Right kidney (tissue), 1 donor: Measurements from ENCODE around the gene ENKD1.
A peak's percentile ranks its signal among the peaks of the same experiment; 100 is the strongest.

Experiments
- DNase-seq: peaks from one replicate; pipeline ENCODE4 v3.0.0-alpha.2; 2016

Gene ENKD1

DNA sequence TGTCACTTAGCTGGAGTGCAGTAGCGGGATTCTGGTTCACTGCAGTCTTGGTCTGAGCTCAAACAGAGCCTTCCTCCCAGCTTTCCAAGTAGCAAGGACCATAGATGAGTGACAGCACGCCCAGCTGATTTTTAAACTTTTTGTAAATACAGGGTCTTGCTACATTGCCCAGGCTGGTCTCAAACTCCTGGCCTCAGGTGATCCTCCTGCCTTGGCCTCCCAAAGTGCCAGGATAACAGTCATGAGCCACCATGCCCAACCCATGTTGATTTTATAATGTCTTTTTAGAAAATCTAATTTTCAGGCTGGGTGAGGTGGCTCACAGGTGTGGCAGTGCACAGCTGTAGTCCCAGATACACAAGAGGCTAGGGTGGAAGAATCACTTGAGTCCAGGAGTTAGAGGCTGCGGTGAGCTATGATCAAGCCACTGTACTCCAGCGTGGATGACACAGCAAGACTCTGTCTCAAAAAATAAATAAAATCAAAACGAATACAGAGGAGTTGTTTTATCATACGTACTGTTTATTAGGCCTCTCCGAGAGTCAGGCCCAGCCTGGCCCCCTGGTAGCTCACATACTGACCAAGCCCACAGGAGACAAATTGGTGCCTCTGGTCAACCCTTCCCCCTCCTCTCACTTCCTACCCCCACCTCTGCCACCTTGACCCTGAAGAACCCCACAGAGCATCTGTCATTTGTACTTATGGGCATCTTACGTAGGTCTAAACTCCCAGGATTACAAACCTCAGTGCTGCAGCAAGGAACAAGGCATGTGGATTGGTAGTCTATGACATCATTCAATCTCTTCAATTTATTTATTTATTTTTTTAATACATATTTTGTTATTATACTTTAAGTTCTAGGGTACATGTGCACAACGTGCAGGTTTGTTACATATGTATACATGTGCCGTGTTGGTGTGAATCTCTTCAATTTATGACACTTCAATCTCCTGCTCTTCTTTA, 13.7 kb upstream of the ENKD1 start:
- DNase-seq = no peak

GRCh38 chr16:67678354-67679023, 11.9 kb upstream of the ENKD1 start:
- DNase-seq = no peak

DNA sequence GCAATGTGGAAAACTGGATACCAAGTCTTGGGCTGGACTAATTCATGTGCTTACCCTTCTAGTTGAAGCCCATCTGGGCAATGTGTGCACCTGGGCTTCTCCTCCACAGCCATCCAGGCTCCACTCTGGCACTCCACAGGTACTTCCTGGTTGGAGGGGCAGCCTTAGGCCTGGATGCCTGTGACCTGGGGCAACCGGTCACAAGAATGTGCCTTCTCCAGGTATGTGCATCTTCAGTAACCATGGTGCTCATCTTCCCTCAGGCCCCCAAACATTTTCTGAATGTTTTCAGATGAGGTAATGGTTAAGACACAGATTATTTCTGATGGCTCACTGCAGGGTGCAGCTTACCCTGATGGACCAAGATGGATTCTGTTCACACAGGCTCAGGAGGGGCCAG, 11.2 kb upstream of the ENKD1 start:
- DNase-seq = no peak

- DNase-seq = no peak
Measured at GRCh38 chr16:67676939-67677338, 10.4 kb upstream of the ENKD1 start.

DNA sequence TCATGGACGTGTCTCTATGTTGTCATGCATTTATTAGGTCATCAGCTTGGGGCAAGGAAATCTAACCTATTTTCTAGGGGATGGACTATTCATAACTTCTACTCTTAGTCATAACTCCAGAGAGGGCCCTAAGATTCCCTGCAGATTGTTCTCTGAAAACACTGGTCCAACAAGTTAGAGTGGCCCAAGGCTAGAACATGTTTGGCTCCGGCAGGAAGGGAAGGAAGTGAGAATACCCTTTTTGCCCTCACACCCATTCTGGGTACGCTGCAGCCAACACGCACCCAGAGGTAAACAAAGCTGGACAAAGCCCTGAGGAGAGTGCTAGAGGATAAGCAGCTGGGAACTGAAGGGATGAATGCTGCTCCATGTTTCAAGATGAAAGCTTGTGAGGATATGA, 10.0 kb upstream of the ENKD1 start:
- DNase-seq = no peak

- DNase-seq = no peak
Measured at GRCh38 chr16:67675999-67676398, 9.4 kb upstream of the ENKD1 start.

- DNase-seq = no peak
Measured at GRCh38 chr16:67675579-67675935, 9.0 kb upstream of the ENKD1 start.

GRCh38 chr16:67674851-67675578, 8.5 kb upstream of the ENKD1 start:
- no peak for DNase-seq

DNA sequence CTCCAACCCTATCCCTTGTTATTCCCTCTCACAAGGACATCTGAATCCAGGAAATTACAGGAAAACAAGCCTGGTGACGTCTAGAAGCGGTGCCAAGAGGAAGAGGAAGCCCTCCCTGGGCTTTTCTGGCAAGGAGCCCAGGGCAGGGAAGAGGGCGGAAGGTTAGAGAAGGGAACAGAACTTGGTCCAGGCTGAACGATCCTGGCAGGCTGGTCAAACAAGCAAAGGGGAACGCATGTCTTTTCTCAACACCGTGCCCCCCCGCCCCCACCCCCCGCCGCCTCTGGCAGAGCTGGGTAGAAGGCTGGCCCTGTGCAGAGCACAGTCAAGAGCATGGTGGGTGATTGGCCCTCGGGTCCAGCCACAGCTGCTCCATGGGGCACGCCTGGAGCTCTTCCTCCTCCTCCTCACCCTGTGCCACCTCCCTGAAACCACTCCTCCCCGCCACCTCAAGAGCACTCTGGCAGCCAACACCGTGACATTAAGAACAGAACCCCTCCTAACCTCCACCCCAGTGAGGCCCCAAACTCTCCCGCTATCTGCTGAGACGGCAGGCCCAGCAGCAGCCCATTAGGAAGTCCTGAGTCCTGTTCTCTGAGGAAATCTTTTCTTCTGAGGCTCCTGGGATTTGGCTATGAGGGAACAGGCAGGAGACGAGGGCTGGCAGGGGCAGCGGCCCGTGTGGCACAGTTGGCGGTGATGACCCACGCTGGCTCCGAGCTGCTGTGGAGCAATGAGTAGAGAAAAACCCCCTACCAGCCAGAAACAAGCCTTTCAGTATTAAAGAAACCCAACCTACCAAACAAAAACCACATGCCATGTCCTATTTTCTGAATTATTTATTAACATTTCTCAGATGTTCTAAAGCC, 7.4 kb upstream of the ENKD1 start:
- no peak for DNase-seq

DNA sequence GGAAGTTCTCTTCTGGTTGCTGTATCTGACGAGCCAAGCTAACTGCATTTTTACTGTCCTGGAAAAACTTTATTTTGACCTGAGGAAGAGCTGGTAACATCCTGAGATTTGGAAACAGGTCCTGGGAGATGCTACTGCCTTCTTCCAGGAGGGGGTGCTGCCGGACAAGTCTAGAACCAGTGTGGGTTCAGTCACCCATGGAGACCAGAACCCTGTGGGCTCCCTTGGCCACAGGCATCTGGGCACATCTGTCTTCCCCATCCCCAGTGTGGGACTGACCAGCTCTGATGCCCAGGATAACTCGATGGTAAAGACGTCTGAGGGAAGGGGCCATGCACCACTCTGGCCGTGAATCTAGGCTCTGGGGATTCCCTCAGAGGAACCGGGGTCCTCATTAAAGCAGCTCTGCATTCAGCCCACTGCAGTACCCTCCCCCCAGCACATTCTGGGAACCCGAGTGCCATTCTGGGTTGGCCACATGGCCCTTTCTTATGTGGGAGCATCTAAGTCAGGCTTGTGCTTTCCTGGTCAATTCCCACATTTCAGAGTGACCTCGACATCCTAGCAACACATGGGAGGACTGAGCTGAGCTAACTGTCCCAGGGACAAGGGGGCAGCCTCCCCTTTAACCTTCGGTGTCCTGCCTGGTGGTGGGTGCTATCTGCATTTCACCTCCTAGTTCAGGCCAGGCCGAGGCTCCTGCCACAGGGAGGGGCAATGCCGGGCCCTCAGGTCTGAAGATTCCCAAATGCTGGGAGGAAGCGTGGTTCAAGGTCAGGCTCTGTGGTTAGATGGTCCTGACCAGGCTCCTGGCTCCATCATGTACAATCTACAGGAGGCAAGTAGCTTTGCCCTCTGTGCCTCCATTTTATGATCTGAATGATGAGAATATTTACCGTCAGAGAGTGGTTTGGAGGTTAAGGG, 6.5 kb upstream of the ENKD1 start:
- peak; percentile 37 for DNase-seq

GRCh38 chr16:67672306-67672705, 5.8 kb upstream of the ENKD1 start:
- DNase-seq = no peak

DNA sequence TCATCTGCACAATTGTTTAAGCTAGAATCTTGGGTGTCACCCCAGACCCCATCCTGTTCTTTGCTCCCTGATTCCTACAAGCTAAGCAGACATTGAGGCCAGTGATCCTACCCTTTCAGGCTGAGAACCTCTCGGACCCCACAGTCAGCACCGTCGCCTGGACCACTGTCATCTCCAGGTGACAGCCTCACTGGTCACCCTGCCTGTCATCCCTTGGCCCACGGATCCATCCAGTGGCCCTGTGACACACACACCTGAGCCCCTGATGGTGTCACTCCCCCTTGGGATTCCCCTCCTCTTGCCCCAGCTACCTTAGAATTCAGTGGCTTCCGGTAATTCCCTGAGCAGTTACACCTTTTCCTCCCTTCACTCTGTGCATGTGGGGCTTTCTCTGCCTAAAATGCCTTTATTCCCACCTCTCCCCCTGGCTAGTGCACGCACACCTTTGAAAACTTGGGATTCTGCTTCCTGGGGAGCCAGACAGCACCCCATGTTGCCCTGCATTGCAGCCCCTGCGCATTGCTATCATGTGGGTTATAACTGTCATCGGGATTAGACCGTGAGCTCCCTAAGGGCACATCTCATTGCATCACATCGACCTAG, 3.0 kb upstream of the ENKD1 start:
- no peak for DNase-seq

- no peak for DNase-seq
Measured at GRCh38 chr16:67668495-67669157, 2.1 kb upstream of the ENKD1 start.

- DNase-seq = peak; percentile 76
Measured at GRCh38 chr16:67667817-67668494, 1.4 kb upstream of the ENKD1 start.

GRCh38 chr16:67667453-67667816, 885 bp upstream of the ENKD1 start:
- DNase-seq = no peak

GRCh38 chr16:67666032-67666551, 458 bp downstream of the ENKD1 start:
- peak; percentile 76 for DNase-seq

GRCh38 chr16:67665598-67665997, 952 bp downstream of the ENKD1 start:
- DNase-seq = no peak

GRCh38 chr16:67664871-67665270, 1.7 kb downstream of the ENKD1 start:
- no peak for DNase-seq

GRCh38 chr16:67664258-67664657, 2.3 kb downstream of the ENKD1 start:
- DNase-seq = no peak
